Colonic mucosa (tissue), 4 donors: Measurements from ENCODE around the gene SH3RF2. TPM values are rescaled to one million over a fixed set of nuclear protein-coding genes. Genes with fewer than 3 reads are reported as not detected.

Experiments used
- DNase-seq: peaks from one replicate; pipeline ENCODE4 v3.0.0-alpha.2; 2020
- H3K27ac ChIP-seq: fragments of 200-600 bp; one replicate; pipeline ENCODE4 v1.8.0; 2021
- H3K27me3 ChIP-seq: fragments of 200-600 bp; one replicate; pipeline ENCODE4 v1.8.0; 2021
- H3K36me3 ChIP-seq: fragments of 200-600 bp; one replicate; pipeline ENCODE4 v1.8.0; 2021
- H3K4me1 ChIP-seq: fragments of 200-600 bp; one replicate; pipeline ENCODE4 v1.8.0; 2021; ENCODE audit warnings: mild to moderate bottlenecking
- H3K4me3 ChIP-seq: fragments of 200-600 bp; one replicate; pipeline ENCODE4 v1.8.0; 2021
- H3K9ac ChIP-seq, 2 donors: one replicate each; pipeline ENCODE4 v1.7.0; 2013; ENCODE audit warnings: control low read depth in 2 of 2, low read depth in 2 of 2, low read length in 2 of 2
- H3K9me3 ChIP-seq: fragments of 200-600 bp; one replicate; pipeline ENCODE4 v1.8.0; 2021
- CTCF ChIP-seq: fragments of 200-600 bp; IDR thresholded peaks from one replicate; pipeline ENCODE4 v1.8.0; 2022; ENCODE audit warnings: antibody characterized with exemption, mild to moderate bottlenecking
- intact Hi-C: fragments of 100-400 bp; cut with DNase I; formaldehyde crosslinking; loops from one replicate; pipeline ENCODE4 v1.14.1; 2022
- total RNA-seq, 2 donors: library from RNA; stranded (reverse); fragmentation: NEBNext Ultra II Directional in 1 of 2; extraction: Animal tissue kit (Norgen Biotek cat#: 25700) in 1 of 2; gene quantifications; one replicate each; pipeline ENCODE4 v1.2.1, GENCODE V29; 2021
- donor health status: healthy.
- donor health status: DM: no; HTN: no; CAD: no.
- donor health status: DM: no; HTN: no; CAD: no.

The SH3RF2 gene
- total RNA-seq, 2 donors from 2014 or later = 58.2 to 59.3 TPM

- DNase-seq = peak; percentile 75
- H3K4me3 ChIP-seq = no peak overlapping the region
- H3K9me3 ChIP-seq = no peaks in the 10 kb centered on the region
- no peaks in the 10 kb centered on the region for H3K36me3 ChIP-seq
- H3K27me3 ChIP-seq = no peaks in the 10 kb centered on the region
- TF ChIP-seq CTCF = no peak
- H3K27ac ChIP-seq = peak overlapping the region; percentile 78
- intact Hi-C loops = no loop called here
- H3K9ac ChIP-seq = peak overlapping the region in 1 of 2 donors; percentile 22
- peaks cover 11% of the 10 kb centered on the region for H3K4me1 ChIP-seq
Observed at GRCh38 chr5:145979270-145980223, 43.2 kb downstream of the SH3RF2 start.

- Histone ChIP-seq H3K27me3 (no peaks in the 10 kb centered on the region), H3K4me1 (peaks cover 11% of the 10 kb centered on the region), H3K9ac (peak overlapping the region in 1 of 2 donors; percentile 7), H3K27ac (peak overlapping the region; percentile 78), H3K9me3 (no peaks in the 10 kb centered on the region), H3K4me3 (no peak overlapping the region), H3K36me3 (no peaks in the 10 kb centered on the region)
- DNase-seq = no peak
- intact Hi-C loops = no loop called here
- no peak for TF ChIP-seq CTCF
Observed at GRCh38 chr5:145980259-145980658, 43.9 kb downstream of the SH3RF2 start.

GRCh38 chr5:145980718-145981117 is 44.3 kb downstream of the SH3RF2 start:
- Histone ChIP-seq H3K4me1 (peaks cover 11% of the 10 kb centered on the region), H3K27me3 (no peaks in the 10 kb centered on the region), H3K4me3 (no peak overlapping the region), H3K27ac (peak overlapping the region; percentile 78), H3K36me3 (no peaks in the 10 kb centered on the region), H3K9ac (no peak overlapping the region), H3K9me3 (no peaks in the 10 kb centered on the region)
- TF ChIP-seq CTCF = peak; percentile 25
- no peak for DNase-seq
- intact Hi-C loops = no loop called here

DNA sequence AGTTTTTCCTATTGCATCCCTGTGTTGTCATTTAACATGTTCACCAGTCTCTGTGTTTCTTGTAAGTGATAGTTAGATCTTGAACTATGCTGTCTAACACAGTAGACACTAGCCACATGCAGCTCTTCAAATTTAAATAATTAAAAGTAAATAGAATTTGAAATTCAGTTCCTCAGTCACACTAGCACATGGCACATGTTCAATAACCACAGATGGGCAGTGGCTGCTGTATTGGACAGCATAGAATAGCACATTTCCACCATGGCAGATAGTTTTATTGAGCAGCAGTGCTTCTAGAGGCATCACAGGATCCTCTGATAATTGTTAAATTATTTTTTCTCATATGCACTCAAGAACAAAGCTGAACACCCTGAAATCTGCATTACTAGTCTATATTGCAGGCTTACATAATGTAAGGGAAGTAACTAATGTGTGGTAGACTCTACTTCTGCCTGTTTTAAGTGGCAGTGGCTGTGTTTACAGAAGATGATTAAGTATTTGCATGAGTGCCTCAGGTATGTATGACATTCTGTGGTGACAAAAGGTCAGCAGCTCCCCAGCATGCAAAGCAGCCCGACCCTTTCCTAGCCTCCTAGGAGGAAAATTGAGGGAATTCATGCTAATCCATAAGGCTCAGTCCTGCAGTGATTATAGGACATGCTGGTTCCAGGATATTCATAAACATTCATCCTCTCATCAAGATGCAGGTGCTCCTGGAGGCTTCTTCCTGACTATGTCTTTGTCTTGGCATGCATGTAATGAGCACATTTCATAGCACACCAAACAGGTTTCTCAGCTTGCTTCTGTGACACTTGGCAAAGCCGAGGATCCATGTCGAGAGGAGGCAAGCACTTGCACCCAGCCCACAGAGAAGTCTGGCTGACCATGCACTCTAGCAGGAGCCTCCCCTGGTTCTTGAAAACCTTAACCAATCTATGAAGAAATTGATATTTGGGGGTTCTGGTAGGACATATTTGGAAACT is 45.5 kb downstream of the SH3RF2 start:
- Histone ChIP-seq H3K4me1 (peaks cover 8% of the 10 kb centered on the region), H3K9me3 (no peaks in the 10 kb centered on the region), H3K9ac (no peak overlapping the region), H3K36me3 (no peaks in the 10 kb centered on the region), H3K4me3 (no peak overlapping the region), H3K27me3 (no peaks in the 10 kb centered on the region), H3K27ac (no peak overlapping the region)
- TF ChIP-seq CTCF = no peak
- no peak for DNase-seq
- intact Hi-C loops = no loop called here

GRCh38 chr5:145982572-145983318 is 46.4 kb downstream of the SH3RF2 start:
- Histone ChIP-seq H3K9ac (no peak overlapping the region), H3K36me3 (no peaks in the 10 kb centered on the region), H3K9me3 (no peaks in the 10 kb centered on the region), H3K27ac (no peak overlapping the region), H3K27me3 (no peaks in the 10 kb centered on the region), H3K4me3 (no peak overlapping the region), H3K4me1 (no peaks in the 10 kb centered on the region)
- DNase-seq = no peak
- intact Hi-C loops = no loop called here
- TF ChIP-seq CTCF = no peak
